Adrenal gland (tissue), 5 donors: ENCODE results near the gene EMILIN1.

Source experiments
- CTCF ChIP-seq, 6 experiments: fragments of 450-650 bp in 4 of 6; fragments of 200-600 bp in 2 of 6; sonication (generic) in 1 of 6; IDR thresholded peaks; 1 replicate in 5 of 6; 2 replicates in 1 of 6; pipeline versions ENCODE4 v1.5.1 to v1.8.0; 2016 to 2021; ENCODE audit warnings: antibody characterized with exemption in 6 of 6, mild to moderate bottlenecking in 2 of 6, moderate library complexity in 1 of 6
- POLR2A ChIP-seq, 2 donors: fragments of 450-650 bp; IDR thresholded peaks; one replicate each; pipeline ENCODE4 v1.6.1; 2017; ENCODE audit warnings: antibody characterized with exemption in 2 of 2, mild to moderate bottlenecking in 2 of 2, moderate library complexity in 1 of 2
- donor health status: DM: no; HTN: no; CAD: no.

GRCh38 chr2:27122791-27123190 is 44.4 kb downstream of the EMILIN1 start:
- TF ChIP-seq CTCF (IDR thresholded peaks at IDR 0.05) (no peak), POLR2A (IDR thresholded peaks at IDR 0.05) (no peak)
